ENCODE data around the gene AOPEP.

DNA sequence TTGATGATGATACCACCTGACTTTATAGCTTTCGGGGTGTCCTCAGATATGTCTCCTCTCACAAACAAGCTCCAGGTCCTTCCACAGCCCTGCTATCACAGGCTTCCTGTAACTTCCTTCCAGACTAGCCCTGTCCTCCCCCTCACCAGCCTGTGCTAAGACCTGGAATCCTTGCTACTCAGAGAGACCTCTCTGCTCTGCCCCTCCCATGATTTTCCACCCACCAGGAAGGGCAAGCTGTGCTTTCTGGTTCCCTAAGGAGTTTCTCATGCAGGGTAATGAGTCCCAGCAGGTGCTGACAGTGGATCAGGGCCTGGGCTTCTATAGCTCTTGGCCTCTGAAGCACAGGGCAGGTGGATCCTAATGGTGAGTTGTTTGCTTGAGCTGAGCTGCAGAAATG, 86.9 kb downstream of the AOPEP start:
- no peak for TF ChIP-seq POLR2A (IDR thresholded peaks at IDR 0.05)
- no peak for TF ChIP-seq CTCF (IDR thresholded peaks at IDR 0.05 in 4 of 5, conservative IDR thresholded peaks at IDR 0.05 in 1 of 5)
